WTC11 (cell line): ENCODE results near the gene TMEM121B. TPM values are rescaled to one million over a fixed set of nuclear protein-coding genes. Genes with fewer than 3 reads are reported as not detected.

ENCODE experiments used
- ATAC-seq: fragments of 200-7000 bp; cut with Tn5 transposase; 2 replicates; pipeline ENCODE4 v1.10.0; 2021; ENCODE audit warnings: mild to moderate bottlenecking, moderate library complexity
- Bru-seq: library from RNA; stranded (reverse); fragments of 400-500 nt; gene quantifications from one replicate; lab custom pipeline; 2021; lab: Mats Ljungman, UMichigan
- CTCF ChIA-PET: fragments of 300-600 bp; sonication (Branson Sonifier 250); formaldehyde crosslinking; loops from one replicate; lab custom pipeline; 2021; ENCODE audit warnings: antibody characterized with exemption; lab: Charles Lee
- POLR2A ChIA-PET: fragments of 350-600 bp; sonication (Branson Sonifier 250); formaldehyde crosslinking; loops from one replicate; lab custom pipeline; 2021; ENCODE audit warnings: antibody characterized with exemption; lab: Charles Lee
- DNase-seq: peaks from one replicate; pipeline ENCODE4 v3.0.0; 2021; ENCODE audit warnings: low spot score
- H3K27ac Mint-ChIP-seq: 2 replicates; pipeline ENCODE4 v1.8.0; 2021; ENCODE audit warnings: mixed read lengths
- H3K27me3 Mint-ChIP-seq: 2 replicates; pipeline ENCODE4 v1.8.0; 2021; ENCODE audit warnings: low read depth, mild to moderate bottlenecking, moderate library complexity, mixed read lengths
- H3K36me3 Mint-ChIP-seq: 2 replicates; pipeline ENCODE4 v1.8.0; 2021; ENCODE audit warnings: mixed read lengths
- H3K4me1 Mint-ChIP-seq: 2 replicates; pipeline ENCODE4 v1.8.0; 2022; ENCODE audit warnings: mixed read lengths
- H3K4me3 Mint-ChIP-seq: 2 replicates; pipeline ENCODE4 v1.8.0; 2021; ENCODE audit warnings: mild to moderate bottlenecking, moderate library complexity, mixed read lengths
- H3K9me3 Mint-ChIP-seq: 2 replicates; pipeline ENCODE4 v1.8.0; 2021; ENCODE audit warnings: mixed read lengths
- CBFB ChIP-seq: sonication (generic); formaldehyde crosslinking; IDR thresholded peaks from 2 replicates; pipeline ENCODE4 v1.8.1; 2022; ENCODE audit warnings: mild to moderate bottlenecking, low read depth, missing genetic modification reagents
- E2F5 ChIP-seq: sonication (generic); formaldehyde crosslinking; IDR thresholded peaks from 2 replicates; pipeline ENCODE4 v1.8.1; 2022; ENCODE audit warnings: mild to moderate bottlenecking, moderate library complexity, missing genetic modification reagents
- FOXK1 ChIP-seq: sonication (generic); formaldehyde crosslinking; IDR thresholded peaks from 2 replicates; pipeline ENCODE4 v1.8.0; 2022; ENCODE audit warnings: mild to moderate bottlenecking, moderate library complexity, missing genetic modification reagents
- FOXP4 ChIP-seq: sonication (generic); formaldehyde crosslinking; IDR thresholded peaks from 2 replicates; pipeline ENCODE4 v1.8.0; 2022; ENCODE audit warnings: mild to moderate bottlenecking, missing genetic modification reagents
- GTF2I ChIP-seq: fragments of 250-450 bp; sonication (Bioruptor Pico); conservative IDR thresholded peaks from 2 replicates; pipeline ENCODE4 v1.4.0; 2021; ENCODE audit warnings: mild to moderate bottlenecking
- JUN ChIP-seq: sonication (generic); formaldehyde crosslinking; IDR thresholded peaks from 2 replicates; pipeline ENCODE4 v1.8.0; 2023; ENCODE audit warnings: mild to moderate bottlenecking, missing genetic modification reagents
- MAX ChIP-seq: sonication (generic); formaldehyde crosslinking; IDR thresholded peaks from 2 replicates; pipeline ENCODE4 v1.8.0; 2022; ENCODE audit warnings: mild to moderate bottlenecking, missing genetic modification reagents
- MLX ChIP-seq: sonication (generic); formaldehyde crosslinking; IDR thresholded peaks from 2 replicates; pipeline ENCODE4 v1.8.1; 2023; ENCODE audit warnings: mild to moderate bottlenecking, missing genetic modification reagents, moderate library complexity
- NR2C2 ChIP-seq: sonication (generic); formaldehyde crosslinking; IDR thresholded peaks from 2 replicates; pipeline ENCODE4 v1.8.0; 2022; ENCODE audit warnings: mild to moderate bottlenecking, missing genetic modification reagents
- OVOL2 ChIP-seq: fragments of 250-450 bp; sonication (Bioruptor Pico); IDR thresholded peaks from 2 replicates; pipeline ENCODE4 v1.9.0; 2021; ENCODE audit warnings: mild to moderate bottlenecking, borderline replicate concordance
- PRDM15 ChIP-seq: sonication (generic); formaldehyde crosslinking; IDR thresholded peaks from 2 replicates; pipeline ENCODE4 v1.8.0; 2022; ENCODE audit warnings: missing genetic modification reagents
- PREB ChIP-seq: sonication (generic); formaldehyde crosslinking; IDR thresholded peaks from 2 replicates; pipeline ENCODE4 v1.8.1; 2022; ENCODE audit warnings: mild to moderate bottlenecking, missing genetic modification reagents, moderate library complexity, borderline replicate concordance
- PRRX2 ChIP-seq: fragments of 250-450 bp; sonication (Bioruptor Pico); IDR thresholded peaks from 2 replicates; pipeline ENCODE4 v1.8.0; 2021; ENCODE audit warnings: mild to moderate bottlenecking
- SMAD3 ChIP-seq: sonication (generic); formaldehyde crosslinking; IDR thresholded peaks from 2 replicates; pipeline ENCODE4 v1.8.0; 2022; ENCODE audit warnings: missing genetic modification reagents, mild to moderate bottlenecking, borderline replicate concordance
- SOX15 ChIP-seq: fragments of 250-450 bp; sonication (Bioruptor Pico); IDR thresholded peaks from 2 replicates; pipeline ENCODE4 v1.9.0; 2021; ENCODE audit warnings: mild to moderate bottlenecking
- SP1 ChIP-seq: sonication (generic); formaldehyde crosslinking; conservative IDR thresholded peaks from 2 replicates; pipeline ENCODE4 v1.8.1; 2022; ENCODE audit warnings: missing genetic modification reagents
- TEAD4 ChIP-seq: sonication (generic); formaldehyde crosslinking; IDR thresholded peaks from 2 replicates; pipeline ENCODE4 v1.8.0; 2022; ENCODE audit warnings: mild to moderate bottlenecking, missing genetic modification reagents
- TP53 ChIP-seq: sonication (generic); formaldehyde crosslinking; IDR thresholded peaks from 2 replicates; pipeline ENCODE4 v1.8.1; 2023; ENCODE audit warnings: mild to moderate bottlenecking, missing genetic modification reagents
- ZBTB21 ChIP-seq: sonication (generic); formaldehyde crosslinking; IDR thresholded peaks from 2 replicates; pipeline ENCODE4 v1.8.1; 2023; ENCODE audit warnings: mild to moderate bottlenecking, missing genetic modification reagents, borderline replicate concordance
- ZNF396 ChIP-seq: fragments of 250-450 bp; sonication (Bioruptor Pico); IDR thresholded peaks from 2 replicates; pipeline ENCODE4 v1.8.0; 2021; ENCODE audit warnings: mild to moderate bottlenecking, moderate library complexity, borderline replicate concordance
- ZNF671 ChIP-seq: fragments of 250-450 bp; sonication (Bioruptor Pico); IDR thresholded peaks from 2 replicates; pipeline ENCODE4 v1.8.0; 2021; ENCODE audit warnings: mild to moderate bottlenecking
- long read RNA-seq, 3 experiments: library from RNA in 1 of 3; library from capped mRNA in 1 of 3; library from polyadenylated mRNA in 1 of 3; unstranded in 2 of 3; stranded (forward) in 1 of 3; transcript quantifications; one replicate each; pipeline ENCODE4 v2.0.0, GENCODE V29; 2021
- total RNA-seq: library from RNA; stranded (reverse); gene quantifications from 3 replicates; pipeline ENCODE4 v1.2.3, GENCODE V29; 2021
- TF ChIP-seq, protein P1 (sequence below): sonication (generic); formaldehyde crosslinking; IDR thresholded peaks from 2 replicates; pipeline ENCODE4 v1.8.1; 2023; ENCODE audit warnings: mild to moderate bottlenecking, moderate library complexity, missing genetic modification reagents
- TF ChIP-seq, protein P2 (sequence below): fragments of 250-450 bp; sonication (Bioruptor Pico); IDR thresholded peaks from 2 replicates; pipeline ENCODE4 v2.1.2; 2022; ENCODE audit warnings: mild to moderate bottlenecking, moderate library complexity

The TMEM121B gene
- total RNA-seq (7.5 to 8.3 TPM (median 7.7 TPM) in 3 replicates), Bru-seq, nascent RNA (percentile 51 among the genes with signal in this experiment)
- long read RNA-seq, experiment 1, full-length matches to known transcripts, result 24 of 27 reads
- long read RNA-seq, experiment 1, partial matches to known transcripts, result 0 of 27 reads
- long read RNA-seq, experiment 1, other reads (novel, unspliced or antisense), result 3 of 27 reads
- long read RNA-seq, experiment 2, full-length matches to known transcripts, result 5 of 5 reads
- long read RNA-seq, experiment 2, partial matches to known transcripts, result 0 of 5 reads
- long read RNA-seq, experiment 2, other reads (novel, unspliced or antisense), result 0 of 5 reads
- long read RNA-seq, experiment 3, result 0 reads

DNA sequence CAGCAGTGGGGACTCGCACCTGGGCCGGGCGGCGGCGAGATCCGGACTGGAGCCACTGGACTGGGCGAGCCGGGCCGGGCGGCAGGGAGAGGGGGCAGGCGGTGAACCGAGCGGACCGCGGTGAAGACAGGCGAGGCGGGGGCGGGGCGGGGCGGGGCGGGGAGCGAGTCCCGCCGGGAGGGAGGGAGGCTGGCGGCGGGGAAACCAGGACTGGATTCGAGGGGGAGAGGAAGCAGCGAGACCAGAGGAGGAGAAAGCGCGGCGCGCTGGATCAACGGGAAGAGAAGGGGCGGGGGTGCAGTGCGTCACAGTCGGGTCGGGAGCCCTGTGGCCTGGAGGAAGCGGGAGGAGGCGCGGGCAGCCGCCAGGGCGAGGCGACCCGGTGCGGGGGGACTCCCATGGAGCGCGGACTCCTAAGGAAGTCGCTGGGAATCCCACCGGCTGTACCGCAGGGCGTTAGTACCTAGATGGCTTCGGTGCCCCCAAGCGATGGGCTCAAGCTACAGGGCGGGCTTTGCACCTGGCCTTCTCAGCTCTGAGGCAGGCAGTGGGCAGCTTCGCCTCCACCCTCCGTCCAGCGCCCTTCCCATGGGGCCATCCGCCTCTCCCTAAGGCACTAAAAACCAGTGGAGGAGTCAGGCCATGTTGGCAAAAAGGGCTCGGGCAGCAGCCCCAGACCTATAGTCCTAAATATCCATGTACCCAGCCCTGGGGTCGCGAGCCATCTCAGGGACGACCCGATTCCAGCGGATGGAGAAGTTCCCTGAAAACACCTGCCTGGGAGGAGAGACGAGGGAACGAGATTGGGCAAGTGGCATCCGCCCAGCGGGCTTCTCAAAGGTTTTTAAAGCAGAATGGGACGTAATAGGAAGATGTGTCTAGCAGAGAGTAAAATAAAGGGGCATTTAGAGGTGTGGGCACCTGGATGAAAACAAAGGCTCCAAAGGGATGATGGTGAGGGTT lies at the start of gene TMEM121B:
TSS of gene TMEM121B (minus strand) at position 128 of the 963 bp plus-strand sequence. CDS start 233 bp downstream, outside the sequence.
- Mint-ChIP-seq H3K27me3 (peaks cover 3% of the 10 kb centered on the region; the same call in 1 of the 2 replicates), H3K9me3 (no peaks in the 10 kb centered on the region), H3K4me3 (peak within 1 kb of the TSS; percentile 76), H3K36me3 (no peaks in the 10 kb centered on the region), H3K27ac (peak within 1 kb of the TSS; percentile 44), H3K4me1 (peaks cover 24% of the 10 kb centered on the region)
- ChIA-PET CTCF (interaction anchor here (0.9 to 2.1 kb wide), 7 partner anchors 12 to 380 kb away, joined by 3 to 11 read pairs (median 4); no protein-coding TSS in a partner anchor), POLR2A (interaction anchor here (1.1 kb wide), 1 partner anchor 78 kb away, joined by 3 read pairs; no protein-coding TSS in a partner anchor)
- DNase-seq (peak; percentile 94), ATAC-seq (peak; percentile 74)
- TF ChIP-seq TEAD4 (CRISPR knock-in tag) (no peak), ZBTB21 (CRISPR knock-in tag) (no peak), OVOL2 (CRISPR knock-in tag) (no peak), ZNF396 (CRISPR knock-in tag) (no peak), GTF2I (CRISPR knock-in tag) (no peak), FOXK1 (CRISPR knock-in tag) (peak; percentile 58; the same call in 1 of the 2 replicates), PREB (no peak), E2F5 (peak; percentile 50), SOX15 (CRISPR knock-in tag) (no peak), PRDM15 (peak; percentile 99), FOXP4 (CRISPR knock-in tag) (peak; percentile 84; the same call in 1 of the 2 replicates), NR2C2 (CRISPR knock-in tag) (no peak), CBFB (CRISPR knock-in tag) (no peak), MAX (CRISPR knock-in tag) (peak; percentile 65), MLX (no peak), SP1 (peak; percentile 61; the same call in 1 of the 2 replicates), PRRX2 (CRISPR knock-in tag) (no peak), ZNF671 (no peak), JUN (CRISPR knock-in tag) (no peak), TP53 (no peak), SMAD3 (CRISPR knock-in tag) (no peak)
- TF ChIP-seq, protein P1, sequence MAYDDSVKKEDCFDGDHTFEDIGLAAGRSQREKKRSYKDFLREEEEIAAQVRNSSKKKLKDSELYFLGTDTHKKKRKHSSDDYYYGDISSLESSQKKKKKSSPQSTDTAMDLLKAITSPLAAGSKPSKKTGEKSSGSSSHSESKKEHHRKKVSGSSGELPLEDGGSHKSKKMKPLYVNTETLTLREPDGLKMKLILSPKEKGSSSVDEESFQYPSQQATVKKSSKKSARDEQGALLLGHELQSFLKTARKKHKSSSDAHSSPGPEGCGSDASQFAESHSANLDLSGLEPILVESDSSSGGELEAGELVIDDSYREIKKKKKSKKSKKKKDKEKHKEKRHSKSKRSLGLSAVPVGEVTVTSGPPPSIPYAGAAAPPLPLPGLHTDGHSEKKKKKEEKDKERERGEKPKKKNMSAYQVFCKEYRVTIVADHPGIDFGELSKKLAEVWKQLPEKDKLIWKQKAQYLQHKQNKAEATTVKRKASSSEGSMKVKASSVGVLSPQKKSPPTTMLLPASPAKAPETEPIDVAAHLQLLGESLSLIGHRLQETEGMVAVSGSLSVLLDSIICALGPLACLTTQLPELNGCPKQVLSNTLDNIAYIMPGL (CRISPR knock-in tag), result no peak
- TF ChIP-seq, protein P2, sequence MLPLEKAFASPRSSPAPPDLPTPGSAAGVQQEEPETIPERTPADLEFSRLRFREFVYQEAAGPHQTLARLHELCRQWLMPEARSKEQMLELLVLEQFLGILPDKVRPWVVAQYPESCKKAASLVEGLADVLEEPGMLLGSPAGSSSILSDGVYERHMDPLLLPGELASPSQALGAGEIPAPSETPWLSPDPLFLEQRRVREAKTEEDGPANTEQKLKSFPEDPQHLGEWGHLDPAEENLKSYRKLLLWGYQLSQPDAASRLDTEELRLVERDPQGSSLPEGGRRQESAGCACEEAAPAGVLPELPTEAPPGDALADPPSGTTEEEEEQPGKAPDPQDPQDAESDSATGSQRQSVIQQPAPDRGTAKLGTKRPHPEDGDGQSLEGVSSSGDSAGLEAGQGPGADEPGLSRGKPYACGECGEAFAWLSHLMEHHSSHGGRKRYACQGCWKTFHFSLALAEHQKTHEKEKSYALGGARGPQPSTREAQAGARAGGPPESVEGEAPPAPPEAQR, result no peak
